ENCODE results near the gene ZSCAN10. TPM values are rescaled to one million over a fixed set of nuclear protein-coding genes. Genes with fewer than 3 reads are reported as not detected.
"Not testable (repeated sequence)": the region's sequence is repeated elsewhere in the genome, so short reads cannot be mapped to it uniquely, and the experiment has no call there.

ZSCAN10 gene
- total and polyA plus RNA-seq, 7 donors = not detected

DNA sequence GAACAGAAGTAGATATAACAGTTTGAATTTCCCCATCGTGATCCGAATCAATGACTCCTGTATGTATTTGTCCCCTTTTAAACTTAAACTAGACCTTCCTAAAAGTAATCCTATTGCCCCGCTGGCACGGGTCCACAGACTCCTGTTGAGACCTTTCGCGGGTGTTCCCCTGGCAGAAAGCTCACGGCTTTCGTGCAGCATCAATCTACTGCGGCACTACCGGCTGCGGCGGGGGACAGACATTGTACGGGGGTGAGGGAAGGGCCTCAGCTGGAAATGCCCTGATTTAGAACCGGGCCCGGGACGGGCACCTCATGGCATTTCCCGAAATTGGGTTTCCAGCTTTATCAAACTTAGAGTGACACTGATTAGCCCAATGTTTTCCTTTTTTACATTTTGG, 19.1 kb downstream of the ZSCAN10 start:
- no peak for DNase-seq
- H3K27me3 ChIP-seq = no peaks in the 10 kb centered on the region
- no peak overlapping the region for H3K4me3 ChIP-seq
- WGBS, 2 donors = 92 to 93% methylated on average over 17 of the region's 17 CpGs
- H3K36me3 ChIP-seq = no peaks in the 10 kb centered on the region
- H3K27ac ChIP-seq = no peak overlapping the region
- TF ChIP-seq POLR2A (IDR thresholded peaks at IDR 0.05) = no peak
- no peak for TF ChIP-seq POLR2AphosphoS5 (IDR thresholded peaks at IDR 0.05)
- TF ChIP-seq EP300 (IDR thresholded peaks at IDR 0.05) = no peak
- TF ChIP-seq, protein P1, sequence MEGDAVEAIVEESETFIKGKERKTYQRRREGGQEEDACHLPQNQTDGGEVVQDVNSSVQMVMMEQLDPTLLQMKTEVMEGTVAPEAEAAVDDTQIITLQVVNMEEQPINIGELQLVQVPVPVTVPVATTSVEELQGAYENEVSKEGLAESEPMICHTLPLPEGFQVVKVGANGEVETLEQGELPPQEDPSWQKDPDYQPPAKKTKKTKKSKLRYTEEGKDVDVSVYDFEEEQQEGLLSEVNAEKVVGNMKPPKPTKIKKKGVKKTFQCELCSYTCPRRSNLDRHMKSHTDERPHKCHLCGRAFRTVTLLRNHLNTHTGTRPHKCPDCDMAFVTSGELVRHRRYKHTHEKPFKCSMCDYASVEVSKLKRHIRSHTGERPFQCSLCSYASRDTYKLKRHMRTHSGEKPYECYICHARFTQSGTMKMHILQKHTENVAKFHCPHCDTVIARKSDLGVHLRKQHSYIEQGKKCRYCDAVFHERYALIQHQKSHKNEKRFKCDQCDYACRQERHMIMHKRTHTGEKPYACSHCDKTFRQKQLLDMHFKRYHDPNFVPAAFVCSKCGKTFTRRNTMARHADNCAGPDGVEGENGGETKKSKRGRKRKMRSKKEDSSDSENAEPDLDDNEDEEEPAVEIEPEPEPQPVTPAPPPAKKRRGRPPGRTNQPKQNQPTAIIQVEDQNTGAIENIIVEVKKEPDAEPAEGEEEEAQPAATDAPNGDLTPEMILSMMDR (IDR thresholded peaks at IDR 0.05) = no peak
- no peaks in the 10 kb centered on the region for H3K4me1 ChIP-seq
- H3K9me3 ChIP-seq = no peaks in the 10 kb centered on the region
- intact Hi-C loops (cut with DNase I) = no loop called here

DNA sequence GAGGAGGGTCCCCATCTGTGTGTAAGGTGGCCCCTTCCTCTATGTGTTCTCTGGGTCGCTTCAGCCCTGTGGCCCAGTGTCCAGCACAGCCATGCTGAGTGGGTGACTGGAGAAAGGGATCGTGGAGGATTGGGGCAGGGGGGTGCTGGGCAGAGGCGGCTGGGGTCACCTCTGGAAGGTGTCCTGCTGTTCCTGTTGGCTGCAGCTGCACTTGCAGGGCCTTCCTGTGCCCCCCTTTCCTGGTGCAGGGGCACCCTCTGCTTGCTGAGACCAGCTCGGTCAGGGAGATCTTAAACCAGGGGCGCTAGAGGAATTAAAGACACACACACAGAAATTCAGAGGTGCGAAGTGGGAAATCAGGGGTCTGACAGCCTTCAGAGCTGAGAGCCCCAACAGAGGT, 22.5 kb downstream of the ZSCAN10 start:
- Histone ChIP-seq H3K27me3 (no peaks in the 10 kb centered on the region), H3K9me3 (no peaks in the 10 kb centered on the region), H3K36me3 (no peaks in the 10 kb centered on the region), H3K4me1 (no peaks in the 10 kb centered on the region), H3K4me3 (no peak overlapping the region), H3K27ac (no peak overlapping the region)
- 52 to 63% methylated on average over 6 of the region's 6 CpGs for WGBS, 2 donors
- no peak for DNase-seq
- intact Hi-C loops (cut with DNase I) = no loop called here
- TF ChIP-seq, protein P1 (IDR thresholded peaks at IDR 0.05) = no peak
- no peak for TF ChIP-seq EP300 (IDR thresholded peaks at IDR 0.05)
- TF ChIP-seq POLR2A (IDR thresholded peaks at IDR 0.05) = no peak
- no peak for TF ChIP-seq POLR2AphosphoS5 (IDR thresholded peaks at IDR 0.05)

DNA sequence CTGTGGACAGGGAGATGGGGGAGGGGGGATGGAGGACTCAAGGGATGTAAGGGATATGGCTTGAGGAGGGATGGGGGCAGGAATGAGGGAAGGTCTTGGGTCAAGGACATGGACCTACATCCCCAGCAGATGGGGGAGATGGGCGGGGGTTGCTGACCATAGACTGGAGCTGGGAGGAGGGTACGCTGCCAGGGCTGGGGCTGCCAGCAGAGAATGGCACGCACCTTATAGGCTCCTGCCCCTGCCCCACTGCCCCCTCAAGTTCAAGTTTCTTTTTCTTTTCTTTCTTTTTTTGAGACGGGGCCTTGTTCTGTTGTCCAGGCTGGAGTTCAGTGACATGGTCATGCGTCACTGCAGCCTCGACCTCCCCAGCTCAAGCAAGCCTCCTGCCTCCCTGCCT, 23.1 kb downstream of the ZSCAN10 start:
- H3K4me1 ChIP-seq; H3K9me3 ChIP-seq; H3K36me3 ChIP-seq; intact Hi-C loops (cut with DNase I); H3K4me3 ChIP-seq; H3K27me3 ChIP-seq; DNase-seq; H3K27ac ChIP-seq: not testable (repeated sequence)
- 80 to 84% methylated on average over 6 of the region's 6 CpGs for WGBS, 2 donors

DNA sequence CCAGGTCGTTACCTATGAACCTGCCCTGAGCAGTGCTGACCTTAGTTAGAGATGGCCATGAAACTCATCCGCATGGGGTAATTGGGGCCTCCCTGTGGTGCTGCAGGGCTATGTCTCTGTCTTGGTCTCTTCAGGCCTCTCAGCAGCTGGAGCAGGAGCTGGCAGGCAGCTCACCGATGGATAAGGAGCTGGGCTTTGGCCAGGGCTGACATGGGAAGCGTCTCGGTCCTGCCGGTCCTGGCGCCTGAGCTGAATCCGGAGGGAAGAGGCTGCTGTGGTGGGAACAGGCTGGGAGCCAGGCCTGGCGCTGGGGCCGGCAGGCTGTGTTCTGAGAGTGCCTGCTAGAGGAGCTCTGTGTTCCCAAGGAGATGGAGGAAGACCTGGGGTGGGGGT, 23.6 kb downstream of the ZSCAN10 start:
- Histone ChIP-seq H3K27me3 (no peaks in the 10 kb centered on the region), H3K4me3 (no peak overlapping the region), H3K9me3 (no peaks in the 10 kb centered on the region), H3K4me1 (no peaks in the 10 kb centered on the region), H3K36me3 (no peaks in the 10 kb centered on the region), H3K27ac (no peak overlapping the region)
- no peak for DNase-seq
- intact Hi-C loops (cut with DNase I) = no loop called here
- whole genome bisulfite sequencing, 2 donors = 49 to 74% methylated on average over 10 of the region's 10 CpGs
- TF ChIP-seq, protein P1 (IDR thresholded peaks at IDR 0.05) = no peak
- no peak for TF ChIP-seq EP300 (IDR thresholded peaks at IDR 0.05)
- no peak for TF ChIP-seq POLR2A (IDR thresholded peaks at IDR 0.05)

DNA sequence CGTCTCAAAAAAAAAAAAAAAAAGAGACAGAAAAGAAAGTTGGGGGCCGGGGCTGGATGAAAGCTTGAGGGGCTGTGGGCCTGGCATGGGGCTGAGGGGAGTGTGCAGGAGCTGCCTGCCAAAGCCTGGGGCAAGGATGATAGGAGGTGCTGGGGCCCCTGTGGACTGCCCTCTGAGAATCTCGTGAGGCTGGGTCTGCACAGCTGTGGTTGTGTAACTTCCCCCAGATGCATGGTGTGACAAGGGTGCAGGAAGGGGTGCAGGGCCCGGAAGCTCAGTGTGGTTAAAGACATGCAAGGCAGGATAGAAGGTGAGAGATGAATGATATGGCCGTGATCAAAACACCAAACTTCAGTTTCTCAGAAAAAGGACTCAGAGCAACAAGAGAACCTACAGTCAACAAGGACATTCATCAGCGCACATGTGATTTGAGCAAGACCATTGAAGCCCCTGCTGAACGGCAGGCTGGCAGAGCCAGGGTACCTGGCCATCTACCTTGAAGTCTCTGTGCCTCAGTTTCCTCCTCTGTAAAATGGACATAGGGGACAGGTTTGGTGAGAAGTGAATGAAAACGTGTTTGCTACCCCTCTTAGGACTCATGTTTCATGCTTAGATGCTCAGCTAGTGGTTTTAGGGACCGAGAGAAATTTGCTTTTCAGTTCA, 24.1 kb downstream of the ZSCAN10 start:
- H3K9me3 ChIP-seq = no peaks in the 10 kb centered on the region
- no peak overlapping the region for H3K4me3 ChIP-seq
- 38 to 49% methylated on average over 9 of the region's 9 CpGs for WGBS, 2 donors
- H3K4me1 ChIP-seq = no peaks in the 10 kb centered on the region
- DNase-seq = no peak
- intact Hi-C loops (cut with DNase I) = no loop called here
- no peaks in the 10 kb centered on the region for H3K27me3 ChIP-seq
- no peaks in the 10 kb centered on the region for H3K36me3 ChIP-seq
- no peak overlapping the region for H3K27ac ChIP-seq
- TF ChIP-seq EP300 (IDR thresholded peaks at IDR 0.05) (no peak), POLR2AphosphoS5 (IDR thresholded peaks at IDR 0.05) (no peak)

DNA sequence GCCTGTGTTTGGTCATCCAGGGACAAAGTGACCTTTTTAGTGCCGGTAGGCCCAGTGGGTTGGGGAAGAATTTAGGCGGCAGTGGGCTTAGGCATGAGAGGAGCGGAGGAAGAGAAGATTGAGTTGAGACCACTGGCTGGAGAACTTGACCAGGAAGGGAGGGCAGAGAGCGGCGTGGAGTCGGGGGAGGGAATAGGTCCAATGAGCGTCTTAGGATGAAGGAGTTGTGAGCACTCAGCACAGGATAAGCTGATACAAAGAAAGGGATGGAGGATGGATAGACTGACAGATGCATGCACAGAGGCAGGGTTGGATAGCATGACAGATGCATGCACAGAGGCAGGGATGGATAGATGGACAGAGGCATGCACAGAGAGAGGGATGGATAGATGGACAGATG, 25.6 kb downstream of the ZSCAN10 start:
- no peaks in the 10 kb centered on the region for H3K27me3 ChIP-seq
- intact Hi-C loops (cut with DNase I) = no loop called here
- no peaks in the 10 kb centered on the region for H3K9me3 ChIP-seq
- TF ChIP-seq, protein P1 (IDR thresholded peaks at IDR 0.05) = no peak
- TF ChIP-seq POLR2AphosphoS5 (IDR thresholded peaks at IDR 0.05) = no peak
- TF ChIP-seq EP300 (IDR thresholded peaks at IDR 0.05) = no peak
- no peak for TF ChIP-seq POLR2A (IDR thresholded peaks at IDR 0.05)
- DNase-seq = no peak
- no peaks in the 10 kb centered on the region for H3K36me3 ChIP-seq
- H3K4me1 ChIP-seq = no peaks in the 10 kb centered on the region
- no peak overlapping the region for H3K27ac ChIP-seq
- no peak overlapping the region for H3K4me3 ChIP-seq
- 90 to 92% methylated on average over 7 of the region's 7 CpGs for WGBS, 2 donors

DNA sequence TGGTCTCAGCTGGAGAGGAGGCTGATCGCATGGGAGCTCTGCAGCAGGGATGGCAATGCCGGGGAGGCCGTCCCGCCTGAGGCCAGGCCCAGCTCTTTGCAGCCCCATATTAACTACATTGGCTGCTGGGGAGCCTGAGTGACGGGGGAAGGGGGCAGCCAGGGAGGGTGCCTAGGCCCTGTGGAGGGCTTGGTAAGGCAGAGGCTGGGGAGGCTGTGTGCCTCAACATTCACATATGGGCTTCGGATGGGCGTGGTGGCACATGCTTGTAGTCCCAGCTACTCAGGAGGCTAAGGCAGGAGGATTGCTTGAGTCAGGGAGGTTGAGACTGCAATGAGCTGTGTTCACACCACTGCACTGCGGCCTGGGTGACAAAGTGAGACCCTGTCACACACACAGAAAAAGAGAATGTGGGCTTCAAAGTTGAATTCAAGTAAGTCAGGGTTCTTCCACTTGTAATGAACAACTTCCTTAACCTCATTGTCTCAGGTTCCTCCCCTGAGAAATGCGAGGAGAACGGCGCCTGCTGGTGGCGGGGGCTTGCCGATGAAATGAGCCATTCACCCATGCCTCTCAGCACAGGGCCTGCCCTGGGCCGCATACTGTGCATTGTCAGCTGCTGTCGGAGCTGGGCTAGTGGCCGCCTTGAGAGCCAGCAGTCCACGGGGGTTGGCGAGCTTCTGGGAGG, 26.4 kb downstream of the ZSCAN10 start:
- DNase-seq; H3K36me3 ChIP-seq; H3K4me1 ChIP-seq; intact Hi-C loops (cut with DNase I); H3K9me3 ChIP-seq; H3K4me3 ChIP-seq; H3K27me3 ChIP-seq; H3K27ac ChIP-seq: not testable (repeated sequence)
- 57 to 66% methylated on average over 16 to 17 of the region's 18 CpGs for WGBS, 2 donors

DNA sequence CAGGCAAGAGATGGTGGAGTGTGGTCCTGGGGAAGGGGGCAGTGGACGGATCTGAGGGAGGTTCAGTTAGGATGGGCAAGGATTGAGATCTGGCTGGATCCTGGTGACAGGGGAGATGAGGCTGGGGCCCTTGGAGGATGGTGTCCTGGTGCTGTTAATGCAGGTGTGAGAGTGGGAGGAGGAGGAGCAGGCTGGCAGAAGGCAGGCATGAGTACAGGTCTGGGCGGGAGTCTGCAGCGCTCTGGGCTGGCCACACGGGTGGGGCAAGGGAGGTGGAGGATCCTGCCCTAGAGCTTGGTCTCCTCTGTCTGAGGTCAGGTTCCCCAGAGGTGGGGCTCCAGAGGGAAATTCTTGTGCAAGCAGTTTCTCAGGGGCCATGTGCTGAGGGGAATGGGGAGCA, 26.9 kb downstream of the ZSCAN10 start:
- H3K9me3 ChIP-seq; H3K27me3 ChIP-seq; intact Hi-C loops (cut with DNase I); H3K4me1 ChIP-seq; H3K27ac ChIP-seq; H3K4me3 ChIP-seq; DNase-seq; H3K36me3 ChIP-seq: not testable (repeated sequence)
- whole genome bisulfite sequencing, 2 donors = 8 to 29% methylated on average over 3 of the region's 4 CpGs

Measured in sigmoid colon (tissue), 7 donors.